A673 (cell line): ENCODE measurements around the gene PACRG.

Experiments used
- CTCF ChIP-seq: fragments of 300-800, 200-600 bp; sonication (generic); conservative IDR thresholded peaks from 2 replicates; pipeline ENCODE4 v1.5.1; 2017; ENCODE audit warnings: low read depth, mild to moderate bottlenecking, antibody characterized with exemption, low read length, moderate library complexity, mixed read lengths
- EZH2 ChIP-seq: fragments of 200-600 bp; sonication (generic); IDR thresholded peaks from 2 replicates; pipeline ENCODE4 v1.6.1; 2017; ENCODE audit warnings: borderline replicate concordance, low read depth, mild to moderate bottlenecking, mixed read lengths, antibody characterized with exemption, low read length; ENCODE audit not compliant: poor library complexity, severe bottlenecking

- TF ChIP-seq CTCF (no peak), EZH2 (no peak)
Measured at GRCh38 chr6:163259689-163260088, 531.9 kb downstream of the PACRG start.
